A549 (cell line): ENCODE measurements around the gene CHST13.

Experiments used
- PHF8 ChIP-seq: fragments of 200-600 bp; sonication (generic); IDR thresholded peaks from 2 replicates; pipeline ENCODE4 v1.6.1; 2016; ENCODE audit warnings: low read depth, mild to moderate bottlenecking, antibody characterized with exemption, moderate library complexity, borderline replicate concordance
- POLR2A ChIP-seq: IDR thresholded peaks from 2 replicates; pipeline ENCODE4 v1.6.1; 2012; ENCODE audit warnings: mild to moderate bottlenecking, low read length
- RAD21 ChIP-seq, 2 experiments: fragments of >200 bp in 1 of 2; sonication (Bioruptor Twin) in 1 of 2; formaldehyde crosslinking in 1 of 2; IDR thresholded peaks in 1 of 2; conservative IDR thresholded peaks in 1 of 2; 2 replicates in 1 of 2; 3 replicates in 1 of 2; pipeline ENCODE4 v1.6.1; 2012 to 2018; ENCODE audit warnings: inconsistent platforms in 1 of 2
- TF ChIP-seq, protein P1 (sequence below): fragments of >200 bp; sonication (Bioruptor Twin); formaldehyde crosslinking; IDR thresholded peaks from 3 replicates; pipeline ENCODE4 v1.5.1; 2016

DNA sequence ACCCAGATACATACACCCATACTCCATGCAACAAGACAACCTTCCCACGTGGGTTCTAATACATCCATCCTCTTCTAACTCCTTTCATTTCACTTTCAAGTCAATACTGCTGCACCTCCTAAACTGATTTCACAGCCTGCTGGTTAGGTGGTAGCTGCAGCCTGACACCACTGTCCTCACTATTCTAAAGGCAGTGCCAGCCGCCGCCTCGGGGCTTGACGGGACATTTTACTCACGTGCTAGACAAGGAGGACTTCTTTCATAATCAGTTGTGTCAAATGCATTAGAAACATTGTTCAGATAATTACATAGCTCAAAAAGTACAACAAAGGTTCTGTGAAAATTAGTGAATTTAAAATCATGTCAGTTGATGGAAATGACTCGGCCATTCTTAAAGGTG lies 12.7 kb upstream of the CHST13 start:
- TF ChIP-seq, protein P1, sequence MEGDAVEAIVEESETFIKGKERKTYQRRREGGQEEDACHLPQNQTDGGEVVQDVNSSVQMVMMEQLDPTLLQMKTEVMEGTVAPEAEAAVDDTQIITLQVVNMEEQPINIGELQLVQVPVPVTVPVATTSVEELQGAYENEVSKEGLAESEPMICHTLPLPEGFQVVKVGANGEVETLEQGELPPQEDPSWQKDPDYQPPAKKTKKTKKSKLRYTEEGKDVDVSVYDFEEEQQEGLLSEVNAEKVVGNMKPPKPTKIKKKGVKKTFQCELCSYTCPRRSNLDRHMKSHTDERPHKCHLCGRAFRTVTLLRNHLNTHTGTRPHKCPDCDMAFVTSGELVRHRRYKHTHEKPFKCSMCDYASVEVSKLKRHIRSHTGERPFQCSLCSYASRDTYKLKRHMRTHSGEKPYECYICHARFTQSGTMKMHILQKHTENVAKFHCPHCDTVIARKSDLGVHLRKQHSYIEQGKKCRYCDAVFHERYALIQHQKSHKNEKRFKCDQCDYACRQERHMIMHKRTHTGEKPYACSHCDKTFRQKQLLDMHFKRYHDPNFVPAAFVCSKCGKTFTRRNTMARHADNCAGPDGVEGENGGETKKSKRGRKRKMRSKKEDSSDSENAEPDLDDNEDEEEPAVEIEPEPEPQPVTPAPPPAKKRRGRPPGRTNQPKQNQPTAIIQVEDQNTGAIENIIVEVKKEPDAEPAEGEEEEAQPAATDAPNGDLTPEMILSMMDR = no peak
- TF ChIP-seq RAD21 (conservative IDR thresholded peaks at IDR 0.05 in 1 of 2, IDR thresholded peaks at IDR 0.05 in 1 of 2) (no peak), POLR2A (no peak), PHF8 (no peak)
